Thoracic aorta (tissue), 2 donors: ENCODE data around the gene PTPRG. TPM values are rescaled to one million over a fixed set of nuclear protein-coding genes. Genes with fewer than 3 reads are reported as not detected.

ENCODE experiments used
- ATAC-seq: fragments of 150-250 bp; one replicate; pipeline ENCODE4 v1.8.0; 2017; ENCODE audit warnings: low read depth; ENCODE audit not compliant: insufficient number of reproducible peaks, low FRiP score
- DNase-seq: peaks from one replicate; pipeline ENCODE4 v3.0.0-alpha.2; 2020; ENCODE audit warnings: low spot score
- H3K27ac ChIP-seq, 2 donors: fragments of 200-600 bp; sonication (generic); 1 replicate in 1 of 2; 2 replicates in 1 of 2; pipeline ENCODE4 v1.5.1; 2016; ENCODE audit warnings: mild to moderate bottlenecking in 2 of 2, moderate library complexity in 2 of 2
- H3K27me3 ChIP-seq: fragments of 200-600 bp; sonication (generic); replicated peaks from 2 replicates; pipeline ENCODE4 v1.6.0; 2016; ENCODE audit warnings: mild to moderate bottlenecking; ENCODE audit not compliant: insufficient read depth
- H3K36me3 ChIP-seq: fragments of 200-600 bp; sonication (generic); one replicate; pipeline ENCODE4 v1.5.1; 2016
- H3K4me1 ChIP-seq, 2 donors: fragments of 200-600 bp; sonication (generic); 1 replicate in 1 of 2; 2 replicates in 1 of 2; pipeline versions ENCODE4 v1.5.1 to v1.6.0; 2016; ENCODE audit warnings: low read depth in 2 of 2, mild to moderate bottlenecking in 1 of 2; ENCODE audit not compliant: control insufficient read depth in 1 of 2
- H3K4me3 ChIP-seq: fragments of 200-600 bp; sonication (generic); 2 replicates; pipeline ENCODE4 v1.5.1; 2016; ENCODE audit warnings: mild to moderate bottlenecking
- H3K9me3 ChIP-seq: fragments of 200-600 bp; sonication (generic); 2 replicates; pipeline ENCODE4 v1.5.1; 2016
- total RNA-seq, 2 donors: library from RNA; depleted of rRNA; stranded (reverse); fragments of >200 nt; gene quantifications; one replicate each; pipeline versions ENCODE4 v1.1.0 to v1.2.3, GENCODE V29; 2016
- TF ChIP-seq, protein P1 (sequence below): fragments of 200-600 bp; sonication (generic); IDR thresholded peaks from one replicate; pipeline ENCODE4 v1.5.1; 2019; ENCODE audit warnings: antibody characterized with exemption

The PTPRG gene
- total RNA-seq, 2 donors from 2014 or later: 154 to 208 TPM

GRCh38 chr3:61828184-61828874 lies 267.0 kb downstream of the PTPRG start:
- Histone ChIP-seq H3K4me1 (peaks cover 26 to 48% of the 10 kb centered on the region in 2 donors), H3K27ac (peak overlapping the region; percentile 74 to 88), H3K4me3 (no peak overlapping the region), H3K27me3 (no peaks in the 10 kb centered on the region), H3K9me3 (no peaks in the 10 kb centered on the region), H3K36me3 (no peaks in the 10 kb centered on the region)
- DNase-seq (no peak), ATAC-seq (no peak)
- TF ChIP-seq, protein P1, sequence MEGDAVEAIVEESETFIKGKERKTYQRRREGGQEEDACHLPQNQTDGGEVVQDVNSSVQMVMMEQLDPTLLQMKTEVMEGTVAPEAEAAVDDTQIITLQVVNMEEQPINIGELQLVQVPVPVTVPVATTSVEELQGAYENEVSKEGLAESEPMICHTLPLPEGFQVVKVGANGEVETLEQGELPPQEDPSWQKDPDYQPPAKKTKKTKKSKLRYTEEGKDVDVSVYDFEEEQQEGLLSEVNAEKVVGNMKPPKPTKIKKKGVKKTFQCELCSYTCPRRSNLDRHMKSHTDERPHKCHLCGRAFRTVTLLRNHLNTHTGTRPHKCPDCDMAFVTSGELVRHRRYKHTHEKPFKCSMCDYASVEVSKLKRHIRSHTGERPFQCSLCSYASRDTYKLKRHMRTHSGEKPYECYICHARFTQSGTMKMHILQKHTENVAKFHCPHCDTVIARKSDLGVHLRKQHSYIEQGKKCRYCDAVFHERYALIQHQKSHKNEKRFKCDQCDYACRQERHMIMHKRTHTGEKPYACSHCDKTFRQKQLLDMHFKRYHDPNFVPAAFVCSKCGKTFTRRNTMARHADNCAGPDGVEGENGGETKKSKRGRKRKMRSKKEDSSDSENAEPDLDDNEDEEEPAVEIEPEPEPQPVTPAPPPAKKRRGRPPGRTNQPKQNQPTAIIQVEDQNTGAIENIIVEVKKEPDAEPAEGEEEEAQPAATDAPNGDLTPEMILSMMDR: no peak

- Histone ChIP-seq H3K27me3 (no peaks in the 10 kb centered on the region), H3K27ac (peak overlapping the region; percentile 74 to 88), H3K4me3 (no peak overlapping the region), H3K9me3 (no peaks in the 10 kb centered on the region), H3K36me3 (no peaks in the 10 kb centered on the region), H3K4me1 (peaks cover 26 to 47% of the 10 kb centered on the region in 2 donors)
- DNase-seq (no peak), ATAC-seq (no peak)
- TF ChIP-seq, protein P1: no peak
Measured at GRCh38 chr3:61828880-61829721, 267.7 kb downstream of the PTPRG start.

- peak; percentile 55 for ATAC-seq
- Histone ChIP-seq H3K4me1 (peaks cover 26 to 49% of the 10 kb centered on the region in 2 donors), H3K27me3 (no peaks in the 10 kb centered on the region), H3K9me3 (no peaks in the 10 kb centered on the region), H3K36me3 (no peaks in the 10 kb centered on the region), H3K4me3 (peak overlapping the region; percentile 8), H3K27ac (peak overlapping the region; percentile 74 to 88)
- TF ChIP-seq, protein P1: no peak
- DNase-seq: no peak
Measured at GRCh38 chr3:61829722-61830350, 268.5 kb downstream of the PTPRG start.

DNA sequence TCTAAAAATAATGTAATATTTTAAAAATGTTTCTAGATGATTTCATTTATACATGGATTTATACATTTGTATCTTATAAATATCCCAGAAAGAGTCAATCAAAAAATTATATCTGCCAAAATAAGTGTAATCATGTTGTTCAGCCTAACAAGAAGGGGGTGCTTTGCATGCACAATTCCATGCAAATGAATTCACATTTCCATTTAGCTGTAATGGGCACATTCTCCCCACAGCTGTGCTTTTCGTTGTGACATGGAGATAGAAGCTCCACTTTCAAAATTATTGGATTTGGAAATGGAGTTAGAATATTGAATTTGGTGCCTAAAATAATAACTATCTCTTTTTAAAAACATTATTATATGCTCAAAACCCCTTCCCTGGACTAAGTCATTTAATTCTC lies 270.6 kb downstream of the PTPRG start:
- no peaks in the 10 kb centered on the region for H3K36me3 ChIP-seq
- H3K9me3 ChIP-seq: no peaks in the 10 kb centered on the region
- H3K4me1 ChIP-seq: peaks cover 26 to 49% of the 10 kb centered on the region in 2 donors
- no peak for DNase-seq
- H3K27ac ChIP-seq: no peak overlapping the region
- ATAC-seq: no peak
- no peak overlapping the region for H3K4me3 ChIP-seq
- TF ChIP-seq, protein P1: no peak
- H3K27me3 ChIP-seq: no peaks in the 10 kb centered on the region
